ENCODE measurements around the gene RPS3. TPM values are rescaled to one million over a fixed set of nuclear protein-coding genes. Genes with fewer than 3 reads are reported as not detected.
"Not testable (repeated sequence)": the region's sequence is repeated elsewhere in the genome, so short reads cannot be mapped to it uniquely, and the experiment has no call there.

RPS3 gene
- total RNA-seq, 1 experiment from 2014 or later, result 697 TPM

DNA sequence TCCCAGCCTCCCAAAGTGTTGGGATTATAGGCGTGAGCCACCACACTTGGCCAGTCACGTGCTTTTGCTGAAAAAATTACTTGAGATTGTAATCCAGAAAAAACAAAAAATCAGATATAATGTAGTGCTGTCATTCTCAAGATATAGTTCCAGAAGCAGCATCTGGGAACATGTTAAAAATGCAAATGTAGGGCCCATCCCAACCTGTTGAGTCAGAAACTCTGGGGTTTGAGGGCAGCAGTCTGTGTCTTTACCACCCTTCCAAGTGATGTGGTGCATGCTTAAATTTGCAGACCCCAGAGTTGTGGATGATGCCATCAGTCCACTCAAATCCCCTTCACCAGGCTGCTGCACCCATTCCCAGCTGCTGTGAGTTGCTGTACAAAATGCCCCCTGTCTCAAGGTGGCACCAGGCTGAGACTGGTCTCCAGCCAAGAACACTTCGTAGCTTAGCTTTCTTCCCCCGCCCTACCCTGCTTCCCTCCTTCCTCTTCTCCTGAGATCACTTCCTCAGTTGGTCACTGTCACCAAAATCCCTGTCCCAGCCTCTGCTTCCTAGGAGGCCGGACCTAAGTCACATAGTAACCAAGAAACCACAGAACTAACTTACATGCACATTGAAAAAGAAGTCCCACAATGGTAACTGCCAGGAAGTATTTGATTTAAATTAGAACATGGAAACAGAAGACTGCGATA lies 29.6 kb upstream of the RPS3 start:
- no peak for DNase-seq (ENCODE audit: low read depth in 1 of 2, low spot score in 2 of 2)
- Histone ChIP-seq H3K27ac (no peak overlapping the region), H3K4me3 (no peak overlapping the region), H3K36me3 (no peaks in the 10 kb centered on the region), H3K27me3 (replicated peaks) (no peaks in the 10 kb centered on the region), H3K9me3 (replicated peaks) (no peaks in the 10 kb centered on the region), H3K4me1 (replicated peaks) (peaks cover 13% of the 10 kb centered on the region)

DNA sequence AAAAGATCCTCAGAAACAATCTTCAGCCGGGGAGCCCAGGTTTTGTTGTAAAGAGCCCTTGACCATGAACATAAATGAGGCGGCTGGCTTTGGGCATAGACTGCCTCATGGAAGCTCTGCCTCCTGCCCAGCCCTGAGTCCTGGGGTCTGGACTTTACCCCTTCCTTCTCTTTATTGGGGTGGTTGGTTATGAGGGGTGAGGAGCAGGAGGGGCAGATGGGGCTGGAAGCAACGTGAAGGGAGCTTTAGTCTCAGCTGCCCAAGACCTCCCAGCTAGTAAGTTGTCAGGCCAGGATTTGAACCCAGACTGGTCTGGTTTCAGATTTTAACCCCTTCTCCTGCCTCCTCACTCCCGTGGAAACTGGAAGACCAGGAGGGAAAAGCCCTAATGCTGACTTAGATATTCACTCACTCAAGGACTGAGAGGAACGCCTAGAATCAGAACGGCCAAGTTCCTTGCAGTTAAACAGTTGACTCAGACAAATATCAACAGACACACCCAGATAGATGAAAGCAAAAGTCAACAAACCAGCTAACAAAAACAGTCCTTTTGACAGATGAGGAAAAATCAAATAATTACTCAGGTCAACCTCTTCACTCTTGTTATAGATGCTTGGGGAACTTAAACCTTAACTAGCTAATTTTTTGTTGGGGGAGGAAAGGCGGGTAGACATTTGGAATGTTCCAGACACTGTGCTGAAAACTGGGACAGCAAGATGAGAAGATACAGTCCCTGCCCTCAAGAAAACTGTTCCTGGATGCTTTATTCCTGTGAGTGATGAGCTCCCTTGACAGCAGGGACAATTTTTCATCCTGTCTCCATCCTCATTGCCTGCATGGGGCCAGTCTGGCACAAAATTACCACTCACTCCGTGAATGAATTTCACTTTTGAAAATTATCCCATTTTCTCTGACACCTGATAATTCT lies 27.1 kb upstream of the RPS3 start:
- no peak overlapping the region for H3K27ac ChIP-seq
- peaks cover 10% of the 10 kb centered on the region for H3K4me1 ChIP-seq (replicated peaks)
- peak in 1 of 2 experiments; percentile 40 for DNase-seq (ENCODE audit: low read depth in 1 of 2, low spot score in 2 of 2)
- H3K4me3 ChIP-seq, result no peak overlapping the region
- H3K27me3 ChIP-seq (replicated peaks), result no peaks in the 10 kb centered on the region
- no peaks in the 10 kb centered on the region for H3K36me3 ChIP-seq
- no peaks in the 10 kb centered on the region for H3K9me3 ChIP-seq (replicated peaks)

DNA sequence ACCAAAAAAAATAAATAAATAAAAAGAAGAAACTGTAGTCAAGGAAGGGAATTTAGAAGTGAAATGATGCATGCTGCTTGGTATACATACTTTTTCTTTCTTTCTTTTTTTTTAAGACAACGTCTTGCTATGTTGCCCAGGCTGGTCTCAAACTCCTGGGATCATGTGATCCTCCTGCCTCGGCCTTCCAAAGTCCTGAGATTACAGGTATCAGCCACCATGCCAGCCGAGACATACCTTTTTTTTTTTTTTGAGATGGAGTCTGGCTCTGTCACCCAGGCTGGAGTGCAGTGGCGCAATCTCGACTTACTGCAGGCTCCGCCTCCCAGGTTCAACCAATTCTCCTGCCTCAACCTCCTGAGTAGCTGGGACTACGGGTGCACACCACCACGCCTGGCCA lies 26.1 kb upstream of the RPS3 start:
- Histone ChIP-seq H3K27me3 (replicated peaks) (no peaks in the 10 kb centered on the region), H3K27ac (no peak overlapping the region), H3K4me3 (no peak overlapping the region), H3K36me3 (no peaks in the 10 kb centered on the region), H3K9me3 (replicated peaks) (no peaks in the 10 kb centered on the region), H3K4me1 (replicated peaks) (peaks cover 10% of the 10 kb centered on the region)
- DNase-seq (ENCODE audit: low read depth in 1 of 2, low spot score in 2 of 2), result no peak

DNA sequence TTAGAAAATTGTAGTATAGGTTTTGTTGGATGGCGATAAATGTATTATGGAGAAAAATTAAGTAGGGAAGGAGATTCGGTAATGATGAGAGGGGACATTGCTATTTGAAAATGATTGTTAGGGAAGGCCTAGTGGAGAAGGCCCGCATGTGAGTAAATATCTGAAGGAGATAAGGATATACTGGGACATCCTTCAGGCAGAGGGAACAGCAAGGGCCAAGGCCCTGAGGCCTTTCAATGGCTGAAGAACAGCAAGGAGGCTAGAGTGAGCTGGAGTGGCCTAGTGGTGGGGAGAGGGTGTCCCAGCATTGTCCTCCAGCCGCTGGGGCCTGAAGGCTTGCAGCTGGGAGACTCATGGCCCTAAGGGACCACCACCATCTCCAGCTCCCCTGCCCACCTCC lies 24.7 kb upstream of the RPS3 start:
- H3K36me3 ChIP-seq, result no peaks in the 10 kb centered on the region
- H3K27me3 ChIP-seq (replicated peaks), result no peaks in the 10 kb centered on the region
- no peak overlapping the region for H3K27ac ChIP-seq
- peaks cover 10% of the 10 kb centered on the region for H3K4me1 ChIP-seq (replicated peaks)
- no peak for DNase-seq (ENCODE audit: low read depth in 1 of 2, low spot score in 2 of 2)
- H3K9me3 ChIP-seq (replicated peaks), result no peaks in the 10 kb centered on the region
- H3K4me3 ChIP-seq, result no peak overlapping the region

DNA sequence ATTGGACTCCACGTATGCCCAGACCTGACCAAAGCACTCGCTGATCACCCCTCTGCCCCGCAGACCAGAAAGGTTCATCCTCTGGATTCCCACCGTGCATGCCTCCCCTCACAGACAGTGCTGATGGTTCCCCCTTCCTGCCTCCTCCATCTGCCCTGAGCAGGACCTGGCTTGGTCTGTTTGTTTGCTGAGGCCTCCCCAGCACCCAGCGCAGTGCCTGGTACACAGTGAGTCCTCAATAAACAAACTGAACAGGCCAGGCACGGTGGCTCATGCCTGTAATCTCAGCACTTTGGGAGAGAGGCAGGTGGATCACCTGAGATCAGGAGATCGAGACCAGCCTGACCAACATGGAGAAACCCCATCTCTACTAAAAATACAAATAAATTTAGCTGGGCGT lies 23.7 kb upstream of the RPS3 start:
- H3K9me3 ChIP-seq (replicated peaks), result no peaks in the 10 kb centered on the region
- H3K4me3 ChIP-seq, result no peak overlapping the region
- no peak for DNase-seq (ENCODE audit: low read depth in 1 of 2, low spot score in 2 of 2)
- peaks cover 10% of the 10 kb centered on the region for H3K4me1 ChIP-seq (replicated peaks)
- H3K27ac ChIP-seq, result no peak overlapping the region
- H3K36me3 ChIP-seq, result no peaks in the 10 kb centered on the region
- H3K27me3 ChIP-seq (replicated peaks), result no peaks in the 10 kb centered on the region

DNA sequence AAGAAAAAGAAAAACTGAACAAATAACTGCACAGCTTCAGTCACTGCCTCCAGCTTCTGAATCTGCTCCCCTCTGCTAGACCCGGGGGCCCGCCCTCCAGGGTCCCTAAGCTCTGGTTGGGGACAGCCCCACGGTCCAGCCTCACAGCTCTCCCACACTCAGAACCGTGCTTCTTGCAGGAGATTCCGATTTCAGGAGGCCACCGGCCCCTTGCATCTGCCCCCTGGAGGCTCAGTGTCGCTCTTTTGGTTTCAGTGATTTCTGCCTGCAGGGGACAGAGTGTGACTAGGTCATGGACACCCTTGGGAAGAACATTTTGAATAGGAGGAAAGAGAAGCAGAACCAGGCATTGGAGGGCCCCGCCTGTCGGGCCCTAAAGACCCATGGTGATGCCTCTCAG lies 23.1 kb upstream of the RPS3 start:
- no peaks in the 10 kb centered on the region for H3K36me3 ChIP-seq
- no peak overlapping the region for H3K4me3 ChIP-seq
- no peaks in the 10 kb centered on the region for H3K9me3 ChIP-seq (replicated peaks)
- no peaks in the 10 kb centered on the region for H3K27me3 ChIP-seq (replicated peaks)
- peaks cover 10% of the 10 kb centered on the region for H3K4me1 ChIP-seq (replicated peaks)
- no peak overlapping the region for H3K27ac ChIP-seq
- DNase-seq (ENCODE audit: low read depth in 1 of 2, low spot score in 2 of 2), result no peak

DNA sequence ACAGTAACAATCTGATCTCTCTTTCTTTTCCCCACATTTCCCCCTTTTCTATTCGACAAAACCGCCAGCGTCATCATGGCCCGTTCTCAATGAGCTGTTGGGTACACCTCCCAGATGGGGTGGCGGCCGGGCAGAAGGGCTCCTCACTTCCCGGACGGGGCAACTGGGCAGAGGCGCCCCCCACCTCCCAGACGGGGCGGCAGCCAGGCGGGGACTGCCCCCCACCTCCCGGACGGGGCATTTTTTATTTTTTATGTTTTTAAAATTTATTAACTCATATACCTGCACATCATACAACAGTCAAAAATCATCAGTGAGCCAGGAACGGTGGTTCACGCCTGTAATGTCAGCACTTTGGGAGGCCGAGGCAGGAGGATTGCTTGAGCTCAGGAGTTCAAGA lies 20.5 kb upstream of the RPS3 start:
- not testable (repeated sequence) for DNase-seq (ENCODE audit: low read depth in 1 of 2, low spot score in 2 of 2); H3K27ac ChIP-seq; H3K27me3 ChIP-seq (replicated peaks); H3K36me3 ChIP-seq; H3K4me1 ChIP-seq (replicated peaks); H3K9me3 ChIP-seq (replicated peaks); H3K4me3 ChIP-seq

DNA sequence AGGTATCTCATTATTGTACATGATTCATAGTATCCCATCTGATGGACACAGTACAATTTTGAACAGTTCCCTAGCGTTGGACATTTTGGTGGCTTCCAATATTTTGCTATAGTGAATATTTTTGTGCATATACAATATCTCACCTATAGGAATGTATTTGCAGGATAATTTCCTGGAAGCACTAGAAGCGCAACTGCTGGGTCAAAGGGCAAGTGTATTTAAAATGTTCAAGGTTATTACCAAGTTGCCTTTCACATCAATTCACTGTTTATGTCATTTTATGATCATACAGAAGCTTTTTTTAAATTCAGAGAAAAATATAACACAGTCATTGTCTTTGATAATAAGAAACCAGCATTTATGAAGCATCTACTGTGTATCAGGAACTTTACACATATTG lies 19.1 kb upstream of the RPS3 start:
- Histone ChIP-seq H3K36me3 (no peaks in the 10 kb centered on the region), H3K9me3 (replicated peaks) (no peaks in the 10 kb centered on the region), H3K27me3 (replicated peaks) (no peaks in the 10 kb centered on the region), H3K4me1 (replicated peaks) (no peaks in the 10 kb centered on the region), H3K4me3 (no peak overlapping the region), H3K27ac (no peak overlapping the region)
- no peak for DNase-seq (ENCODE audit: low read depth in 1 of 2, low spot score in 2 of 2)

DNA sequence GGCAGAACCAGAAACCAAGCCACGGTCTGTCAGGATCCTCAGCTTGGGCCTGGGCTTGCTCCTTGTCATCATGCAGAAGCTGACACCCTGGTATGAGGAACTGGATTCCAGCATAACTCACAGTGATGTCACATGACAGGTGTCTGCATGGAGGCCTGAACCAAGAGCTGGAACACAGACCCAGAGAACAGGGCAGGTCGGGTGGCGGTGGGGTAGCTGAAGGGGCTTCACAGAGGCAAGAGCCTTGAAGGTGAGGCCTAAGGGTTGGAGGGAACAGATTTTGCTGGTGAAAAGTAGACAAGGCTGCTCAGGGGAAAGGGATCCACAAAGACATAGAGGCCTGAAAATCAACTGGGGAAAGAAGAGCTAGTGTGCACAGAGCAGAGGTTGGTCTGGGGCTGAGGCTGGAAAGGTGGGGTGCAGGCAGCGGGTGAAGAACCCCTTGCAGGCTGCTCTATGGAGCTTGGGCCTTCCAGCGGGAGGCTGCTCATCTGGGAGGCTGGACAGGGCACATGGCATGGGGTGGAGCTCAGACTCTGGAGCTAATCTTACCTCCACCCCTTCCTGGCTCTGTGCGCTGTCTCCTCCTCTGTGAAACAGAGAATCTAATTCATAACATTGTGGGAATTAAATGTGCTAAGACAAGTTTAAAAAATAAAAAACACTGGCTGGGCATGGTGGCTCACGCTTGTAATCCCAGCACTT lies 18.4 kb upstream of the RPS3 start:
- Histone ChIP-seq H3K27ac (no peak overlapping the region), H3K4me3 (no peak overlapping the region), H3K4me1 (replicated peaks) (no peaks in the 10 kb centered on the region), H3K27me3 (replicated peaks) (no peaks in the 10 kb centered on the region), H3K9me3 (replicated peaks) (no peaks in the 10 kb centered on the region), H3K36me3 (no peaks in the 10 kb centered on the region)
- no peak for DNase-seq (ENCODE audit: low read depth in 1 of 2, low spot score in 2 of 2)

DNA sequence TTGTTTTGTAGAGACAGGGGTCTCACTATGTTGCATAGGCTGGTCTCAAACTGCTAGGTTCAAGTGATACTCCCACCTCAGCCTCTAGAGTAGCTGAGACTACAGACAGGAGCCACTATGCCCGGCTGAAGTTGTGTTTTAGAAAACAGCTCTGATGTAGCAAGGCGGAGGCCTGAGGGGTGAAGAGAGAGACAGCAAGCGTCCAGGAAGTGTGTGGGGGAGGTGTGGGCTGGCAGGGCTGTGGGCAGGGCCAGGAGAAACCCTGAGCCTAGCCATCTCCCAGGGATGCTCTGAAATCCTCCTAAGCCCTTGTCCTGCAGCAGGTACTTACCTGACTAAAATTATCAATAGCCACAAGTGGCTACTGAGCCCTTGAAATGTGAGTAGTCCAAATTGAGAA lies 16.1 kb upstream of the RPS3 start:
- Histone ChIP-seq H3K4me1 (replicated peaks) (no peaks in the 10 kb centered on the region; the same call in 1 of the 2 replicates), H3K36me3 (no peaks in the 10 kb centered on the region), H3K4me3 (no peak overlapping the region), H3K27me3 (replicated peaks) (no peaks in the 10 kb centered on the region), H3K27ac (no peak overlapping the region), H3K9me3 (replicated peaks) (no peaks in the 10 kb centered on the region)
- no peak for DNase-seq (ENCODE audit: low read depth in 1 of 2, low spot score in 2 of 2)

DNA sequence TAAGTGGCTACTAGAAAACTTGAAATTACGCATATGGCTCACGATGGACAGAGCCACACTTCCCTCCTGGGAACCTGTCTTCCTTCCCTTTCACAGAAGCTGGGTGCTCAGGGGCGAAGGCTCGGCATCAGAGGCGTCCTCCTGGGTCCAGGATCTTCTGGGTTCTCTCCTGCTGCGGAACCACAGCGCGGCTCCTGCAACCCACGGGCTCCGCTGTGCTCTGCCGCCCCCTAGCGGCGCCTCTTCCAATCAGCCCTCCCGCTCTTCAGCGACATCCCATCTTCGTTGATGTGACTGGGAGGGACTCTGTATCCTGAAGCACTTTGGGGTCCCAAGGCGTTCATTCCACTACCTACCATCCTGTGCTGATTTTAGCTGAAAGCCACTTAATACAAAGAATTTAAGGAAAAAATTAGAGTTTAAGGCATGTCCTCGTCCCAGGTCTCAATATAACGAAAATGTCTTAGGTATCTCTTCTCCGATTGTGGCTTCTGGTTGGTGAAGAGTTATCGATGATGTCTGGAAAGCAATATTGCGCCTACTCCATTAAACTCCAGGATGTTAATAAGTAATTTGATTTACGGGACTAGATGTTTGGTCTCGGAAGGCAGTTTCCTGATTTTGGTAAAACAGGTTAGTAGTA lies 14.8 kb upstream of the RPS3 start:
- Histone ChIP-seq H3K27ac (no peak overlapping the region), H3K27me3 (replicated peaks) (no peaks in the 10 kb centered on the region), H3K4me3 (no peak overlapping the region), H3K4me1 (replicated peaks) (peaks cover 7% of the 10 kb centered on the region), H3K9me3 (replicated peaks) (no peaks in the 10 kb centered on the region), H3K36me3 (no peaks in the 10 kb centered on the region)
- DNase-seq (ENCODE audit: low read depth in 1 of 2, low spot score in 2 of 2), result peak; percentile 48

DNA sequence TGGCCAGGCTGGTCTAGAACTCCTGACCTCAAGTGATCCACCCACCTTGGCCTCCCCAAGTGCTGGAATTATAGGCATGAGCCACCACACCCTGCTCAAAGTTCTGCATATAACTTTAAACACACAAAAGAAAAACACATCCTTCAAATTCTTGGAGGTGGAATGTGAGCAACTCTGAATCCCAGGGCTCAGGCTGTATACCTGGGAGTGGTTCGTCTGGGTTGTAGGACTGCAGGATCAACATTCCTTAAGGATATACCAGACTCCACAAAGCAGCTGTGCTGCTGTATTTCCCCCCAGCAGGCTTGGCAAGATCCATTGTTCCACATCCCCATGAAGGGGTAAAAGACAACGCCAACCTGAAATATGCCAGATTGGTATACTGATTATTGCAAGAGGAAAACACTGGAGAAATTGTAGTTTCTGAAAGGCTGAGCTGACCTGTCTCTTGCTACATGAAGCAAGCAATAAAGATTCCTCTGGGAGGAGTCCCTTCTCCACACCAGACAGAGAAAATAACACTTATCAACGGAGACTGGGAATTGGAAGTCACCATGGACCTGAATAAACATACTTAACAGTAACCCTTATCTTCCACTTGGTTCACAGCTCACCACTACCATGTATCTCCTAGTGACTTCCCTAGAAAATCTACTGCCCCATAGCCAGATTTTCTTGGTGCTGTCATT lies 12.2 kb upstream of the RPS3 start:
- Histone ChIP-seq H3K36me3 (no peaks in the 10 kb centered on the region), H3K27me3 (replicated peaks) (no peaks in the 10 kb centered on the region), H3K27ac (no peak overlapping the region), H3K9me3 (replicated peaks) (no peaks in the 10 kb centered on the region), H3K4me1 (replicated peaks) (peaks cover 7% of the 10 kb centered on the region), H3K4me3 (no peak overlapping the region)
- no peak for DNase-seq (ENCODE audit: low read depth in 1 of 2, low spot score in 2 of 2)

DNA sequence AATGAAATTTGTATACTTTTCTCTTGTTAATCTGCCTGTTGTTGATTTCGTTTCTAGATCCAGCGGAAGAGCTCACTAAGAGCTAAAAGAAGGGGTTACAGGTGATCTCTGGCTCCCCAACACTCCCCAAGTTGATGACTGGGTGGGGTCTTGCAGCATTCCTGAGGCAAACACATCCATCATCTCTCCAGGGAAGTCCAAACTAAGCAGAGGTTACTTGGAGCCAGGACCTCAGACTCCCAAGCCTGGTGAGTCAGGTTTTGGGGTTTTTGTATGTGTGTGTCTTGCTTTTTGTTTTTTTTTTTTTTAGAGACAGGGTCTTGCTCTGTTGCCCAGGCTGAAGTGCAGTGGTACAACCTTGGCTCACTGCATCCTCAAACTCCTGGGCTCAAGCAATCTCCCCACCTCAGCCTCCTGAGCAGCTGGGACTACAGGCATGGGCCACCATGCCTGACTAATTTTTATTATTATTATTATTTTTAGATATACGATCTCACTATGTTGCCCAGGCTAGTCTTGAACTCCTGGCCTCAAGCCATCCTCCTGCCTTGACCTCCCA lies 11.5 kb upstream of the RPS3 start:
- DNase-seq (ENCODE audit: low read depth in 1 of 2, low spot score in 2 of 2), result no peak
- H3K27me3 ChIP-seq (replicated peaks), result no peaks in the 10 kb centered on the region
- H3K4me3 ChIP-seq, result no peak overlapping the region
- peaks cover 7% of the 10 kb centered on the region for H3K4me1 ChIP-seq (replicated peaks)
- no peaks in the 10 kb centered on the region for H3K9me3 ChIP-seq (replicated peaks)
- H3K27ac ChIP-seq, result no peak overlapping the region
- no peaks in the 10 kb centered on the region for H3K36me3 ChIP-seq
